ENCODE results near the gene MTCH2. TPM values are rescaled to one million over a fixed set of nuclear protein-coding genes. Genes with fewer than 3 reads are reported as not detected.
"Not testable (repeated sequence)": the region's sequence is repeated elsewhere in the genome, so short reads cannot be mapped to it uniquely, and the experiment has no call there.

Gene MTCH2
- total RNA-seq, 1 experiment from 2014 or later, result 88.1 TPM

- no peaks in the 10 kb centered on the region for H3K36me3 ChIP-seq (ENCODE audit: low read depth, low read length)
- ATAC-seq (no peak), DNase-seq (no peak)
- ChIA-PET POLR2A (ENCODE audit: unreplicated experiment) (interaction anchor here (0.7 kb wide), 1 partner anchor 1040 kb away, joined by 3 read pairs; no protein-coding TSS in a partner anchor), CTCF (no interaction called here)
- H3F3A ChIP-seq (ENCODE audit: low read length, unreplicated experiment), result no peaks in the 10 kb centered on the region
- H4K20me1 ChIP-seq (ENCODE audit: low read length), result no peaks in the 10 kb centered on the region
- H3K4me1 ChIP-seq (ENCODE audit: insufficient read depth, low read length), result no peaks in the 10 kb centered on the region
- H3K4me3 ChIP-seq (ENCODE audit: low read length), result no peak overlapping the region
- H3K9me3 ChIP-seq (ENCODE audit: low read length), result no peaks in the 10 kb centered on the region
- H3K79me2 ChIP-seq (ENCODE audit: low read length), result no peaks in the 10 kb centered on the region
- intact Hi-C loops (cut with micrococcal nuclease), result no loop called here
- no peaks in the 10 kb centered on the region for H3K27me3 ChIP-seq (ENCODE audit: low read length)
- H2AFZ ChIP-seq (ENCODE audit: low read length), result no peak overlapping the region
- H3K9ac ChIP-seq (ENCODE audit: low read length), result no peak overlapping the region
- no TSS peak for BruUV-seq (replicated peaks)
- TF ChIP-seq CTCF (conservative IDR thresholded peaks at IDR 0.05; ENCODE audit: low read depth, low read length), result no peak
- no peak for TF ChIP-seq EZH2phosphoT487 (IDR thresholded peaks at IDR 0.05; ENCODE audit: borderline replicate concordance, low read length)
- no peak for TF ChIP-seq EZH2 (IDR thresholded peaks at IDR 0.05; ENCODE audit: low read length, unreplicated experiment)
- H3K27ac ChIP-seq (ENCODE audit: low read length), result no peak overlapping the region
- no peaks in the 10 kb centered on the region for H3K9me2 ChIP-seq (replicated peaks; ENCODE audit: low read length)
- no peak overlapping the region for H3K4me2 ChIP-seq (ENCODE audit: low read length)
Observed at GRCh38 chr11:47689480-47689879, 47.1 kb upstream of the MTCH2 start.

DNA sequence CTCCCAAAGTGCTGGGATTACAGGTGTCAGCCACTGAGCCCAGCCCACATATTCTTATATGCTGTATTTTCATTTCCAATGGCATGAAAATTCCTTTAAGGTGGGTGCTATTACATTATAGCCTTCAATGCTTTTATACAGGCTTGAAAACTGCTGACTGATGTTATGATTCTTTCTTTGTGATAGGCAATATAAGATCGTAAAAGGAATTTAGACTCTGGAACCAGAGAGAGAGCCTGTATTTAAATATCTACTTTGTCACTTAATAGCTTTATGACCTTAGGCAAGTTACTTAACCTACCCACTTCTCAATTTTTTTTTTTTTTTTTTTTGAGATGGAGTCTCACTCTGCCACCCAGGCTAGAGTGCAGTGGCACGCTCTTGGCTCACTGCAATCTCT is 46.6 kb upstream of the MTCH2 start:
- no peaks in the 10 kb centered on the region for H3K9me3 ChIP-seq (ENCODE audit: low read length)
- no peaks in the 10 kb centered on the region for H3F3A ChIP-seq (ENCODE audit: low read length, unreplicated experiment)
- TF ChIP-seq CTCF (conservative IDR thresholded peaks at IDR 0.05; ENCODE audit: low read depth, low read length), result no peak
- no peak for TF ChIP-seq EZH2phosphoT487 (IDR thresholded peaks at IDR 0.05; ENCODE audit: borderline replicate concordance, low read length)
- TF ChIP-seq EZH2 (IDR thresholded peaks at IDR 0.05; ENCODE audit: low read length, unreplicated experiment), result no peak
- no peaks in the 10 kb centered on the region for H3K4me1 ChIP-seq (ENCODE audit: insufficient read depth, low read length)
- BruUV-seq (replicated peaks), result no TSS peak
- H3K79me2 ChIP-seq (ENCODE audit: low read length), result no peaks in the 10 kb centered on the region
- ATAC-seq (no peak), DNase-seq (no peak)
- intact Hi-C loops (cut with micrococcal nuclease), result no loop called here
- H3K36me3 ChIP-seq (ENCODE audit: low read depth, low read length), result no peaks in the 10 kb centered on the region
- no peaks in the 10 kb centered on the region for H3K27me3 ChIP-seq (ENCODE audit: low read length)
- H3K27ac ChIP-seq (ENCODE audit: low read length), result no peak overlapping the region
- H3K9ac ChIP-seq (ENCODE audit: low read length), result no peak overlapping the region
- POLR2A ChIA-PET (ENCODE audit: unreplicated experiment), result interaction anchor here (0.5 to 0.7 kb wide), 2 partner anchors 26 to 1040 kb away, joined by 3 to 4 read pairs; partner anchors contain the start of gene AGBL2
- no peak overlapping the region for H2AFZ ChIP-seq (ENCODE audit: low read length)
- H3K4me3 ChIP-seq (ENCODE audit: low read length), result no peak overlapping the region
- H4K20me1 ChIP-seq (ENCODE audit: low read length), result no peaks in the 10 kb centered on the region
- CTCF ChIA-PET, result no interaction called here
- H3K4me2 ChIP-seq (ENCODE audit: low read length), result no peak overlapping the region
- H3K9me2 ChIP-seq (replicated peaks; ENCODE audit: low read length), result no peaks in the 10 kb centered on the region

DNA sequence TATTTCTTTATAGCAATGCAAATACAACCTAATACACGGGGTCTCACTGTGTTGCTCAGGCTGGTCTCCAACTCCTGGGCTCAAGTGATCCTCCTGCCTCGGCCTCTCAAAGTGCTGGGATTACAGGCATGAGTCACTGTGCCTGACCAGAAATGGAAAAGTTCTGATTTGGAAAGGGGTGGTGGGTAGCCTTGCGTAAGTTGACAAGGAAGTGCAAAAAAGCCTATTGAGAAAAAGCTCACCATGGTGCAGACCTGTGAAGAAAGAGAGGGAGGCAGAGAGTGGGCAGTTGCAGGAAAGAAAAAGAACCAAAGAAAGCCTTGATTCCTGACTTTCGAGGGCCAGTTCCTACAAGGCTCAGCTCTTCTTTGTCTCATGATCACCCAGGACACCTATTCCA is 45.8 kb upstream of the MTCH2 start:
- Histone ChIP-seq H3K4me1 (ENCODE audit: insufficient read depth, low read length) (no peaks in the 10 kb centered on the region), H3K9me2 (replicated peaks; ENCODE audit: low read length) (no peaks in the 10 kb centered on the region), H3K36me3 (ENCODE audit: low read depth, low read length) (no peaks in the 10 kb centered on the region), H3K79me2 (ENCODE audit: low read length) (no peaks in the 10 kb centered on the region), H3K9ac (ENCODE audit: low read length) (no peak overlapping the region), H4K20me1 (ENCODE audit: low read length) (no peaks in the 10 kb centered on the region), H3K4me2 (ENCODE audit: low read length) (no peak overlapping the region), H2AFZ (ENCODE audit: low read length) (no peak overlapping the region), H3K4me3 (ENCODE audit: low read length) (no peak overlapping the region), H3K9me3 (ENCODE audit: low read length) (no peaks in the 10 kb centered on the region), H3K27me3 (ENCODE audit: low read length) (no peaks in the 10 kb centered on the region), H3K27ac (ENCODE audit: low read length) (no peak overlapping the region), H3F3A (ENCODE audit: low read length, unreplicated experiment) (no peaks in the 10 kb centered on the region)
- no peak for ATAC-seq
- intact Hi-C loops (cut with micrococcal nuclease), result no loop called here
- ChIA-PET CTCF (no interaction called here), POLR2A (ENCODE audit: unreplicated experiment) (no interaction called here)
- no TSS peak for BruUV-seq (replicated peaks)
- no peak for TF ChIP-seq EZH2 (IDR thresholded peaks at IDR 0.05; ENCODE audit: low read length, unreplicated experiment)
- no peak for TF ChIP-seq CTCF (conservative IDR thresholded peaks at IDR 0.05; ENCODE audit: low read depth, low read length)
- TF ChIP-seq EZH2phosphoT487 (IDR thresholded peaks at IDR 0.05; ENCODE audit: borderline replicate concordance, low read length), result no peak
- no peak for DNase-seq

GRCh38 chr11:47686704-47687103 is 44.3 kb upstream of the MTCH2 start:
- POLR2A ChIA-PET (ENCODE audit: unreplicated experiment); BruUV-seq (replicated peaks); H3K27ac ChIP-seq (ENCODE audit: low read length); H3F3A ChIP-seq (ENCODE audit: low read length, unreplicated experiment); ATAC-seq; H3K9ac ChIP-seq (ENCODE audit: low read length); H3K9me3 ChIP-seq (ENCODE audit: low read length); H3K79me2 ChIP-seq (ENCODE audit: low read length); H3K4me1 ChIP-seq (ENCODE audit: insufficient read depth, low read length); DNase-seq; H3K4me3 ChIP-seq (ENCODE audit: low read length); H3K9me2 ChIP-seq (replicated peaks; ENCODE audit: low read length); H3K36me3 ChIP-seq (ENCODE audit: low read depth, low read length); H3K4me2 ChIP-seq (ENCODE audit: low read length); intact Hi-C loops (cut with micrococcal nuclease); CTCF ChIA-PET; H2AFZ ChIP-seq (ENCODE audit: low read length); H4K20me1 ChIP-seq (ENCODE audit: low read length); H3K27me3 ChIP-seq (ENCODE audit: low read length): not testable (repeated sequence)

Measured in PC-3 (cell line).